CD14-positive monocyte (primary cell): ENCODE results near the gene ANKRD12. TPM values are rescaled to one million over a fixed set of nuclear protein-coding genes. Genes with fewer than 3 reads are reported as not detected.

ENCODE experiments used
- DNase-seq, 3 donors: peaks; one replicate each; pipeline ENCODE4 v3.0.0-alpha.2; 2011 to 2022
- H2AFZ ChIP-seq: 2 replicates; pipeline ENCODE4 v1.6.0; 2012; ENCODE audit warnings: mild to moderate bottlenecking, low read depth, low read length, inconsistent platforms; ENCODE audit not compliant: insufficient read depth, poor library complexity, severe bottlenecking
- H3K27ac ChIP-seq, 2 donors: 1 replicate in 1 of 2; 2 replicates in 1 of 2; pipeline ENCODE4 v1.5.1; 2012 to 2013; ENCODE audit warnings: low read length in 2 of 2, control low read depth in 1 of 2, inconsistent platforms in 1 of 2, low read depth in 1 of 2, mild to moderate bottlenecking in 1 of 2
- H3K27me3 ChIP-seq, 2 donors: one replicate each; pipeline versions ENCODE4 v1.6.0 to v1.6.1; 2011 to 2013; ENCODE audit warnings: low read length in 2 of 2; ENCODE audit not compliant: control insufficient read depth in 2 of 2, insufficient read depth in 2 of 2
- H3K36me3 ChIP-seq, 2 donors: replicated peaks in 1 of 2; 1 replicate in 1 of 2; 2 replicates in 1 of 2; pipeline versions ENCODE4 v1.5.1 to v1.6.1; 2012 to 2013; ENCODE audit warnings: low read length in 2 of 2, control low read depth in 1 of 2, inconsistent platforms in 1 of 2, mild to moderate bottlenecking in 1 of 2; ENCODE audit not compliant: insufficient read depth in 2 of 2, control insufficient read depth in 1 of 2
- H3K4me1 ChIP-seq, 2 donors: 1 replicate in 1 of 2; 2 replicates in 1 of 2; pipeline versions ENCODE4 v1.5.1 to v1.6.1; 2012 to 2013; ENCODE audit warnings: low read length in 2 of 2, control low read depth in 1 of 2, inconsistent platforms in 1 of 2, mild to moderate bottlenecking in 1 of 2, moderate library complexity in 1 of 2; ENCODE audit not compliant: insufficient read depth in 2 of 2, control insufficient read depth in 1 of 2
- H3K4me2 ChIP-seq: replicated peaks from 2 replicates; pipeline ENCODE3; 2012; ENCODE audit warnings: low read length, moderate library complexity, mild to moderate bottlenecking; ENCODE audit not compliant: poor library complexity, severe bottlenecking; ENCODE audit errors: extremely low read depth
- H3K4me3 ChIP-seq, 3 experiments: fragments of 200-600 bp in 1 of 3; sonication (generic) in 1 of 3; replicated peaks in 1 of 3; 1 replicate in 2 of 3; 2 replicates in 1 of 3; pipeline ENCODE4 v1.5.1; 2011 to 2013; ENCODE audit warnings: low read length in 3 of 3, mild to moderate bottlenecking in 3 of 3, control low read depth in 2 of 3, low read depth in 2 of 3, inconsistent platforms in 1 of 3, moderate library complexity in 1 of 3
- H3K79me2 ChIP-seq: 2 replicates; pipeline ENCODE4 v1.6.0; 2012; ENCODE audit warnings: mild to moderate bottlenecking, control low read depth, inconsistent platforms, low read length, moderate library complexity; ENCODE audit not compliant: insufficient read depth
- H3K9ac ChIP-seq: 2 replicates; pipeline ENCODE4 v1.6.0; 2017; ENCODE audit warnings: low read length, mild to moderate bottlenecking; ENCODE audit not compliant: insufficient read depth, poor library complexity, severe bottlenecking
- H3K9me3 ChIP-seq, 2 donors: replicated peaks in 1 of 2; 1 replicate in 1 of 2; 2 replicates in 1 of 2; pipeline versions ENCODE4 v1.5.1 to v1.6.1; 2012 to 2013; ENCODE audit warnings: low read length in 2 of 2, control low read depth in 1 of 2; ENCODE audit not compliant: control insufficient read depth in 1 of 2, insufficient read depth in 1 of 2
- H4K20me1 ChIP-seq: 2 replicates; pipeline ENCODE4 v1.6.0; 2012; ENCODE audit warnings: mild to moderate bottlenecking, low read length, control low read depth, moderate library complexity; ENCODE audit not compliant: insufficient read depth
- H3K27ac Mint-ChIP-seq, 7 donors: one replicate each; pipeline ENCODE4 v1.8.0; 2020; ENCODE audit warnings: mild to moderate bottlenecking in 7 of 7, mixed read lengths in 7 of 7, moderate library complexity in 6 of 7, inconsistent platforms in 2 of 7
- H3K27me3 Mint-ChIP-seq, 3 donors: one replicate each; pipeline ENCODE4 v1.8.0; 2021 to 2022; ENCODE audit warnings: low read depth in 3 of 3, mild to moderate bottlenecking in 3 of 3, mixed read lengths in 3 of 3, moderate library complexity in 3 of 3, inconsistent platforms in 1 of 3
- H3K36me3 Mint-ChIP-seq, 2 donors: one replicate each; pipeline ENCODE4 v1.8.0; 2020; ENCODE audit warnings: mixed read lengths in 2 of 2, inconsistent platforms in 1 of 2, mild to moderate bottlenecking in 1 of 2
- H3K4me1 Mint-ChIP-seq: one replicate; pipeline ENCODE4 v1.8.0; 2020; ENCODE audit warnings: mild to moderate bottlenecking, mixed read lengths
- H3K4me3 Mint-ChIP-seq, 2 donors: one replicate each; pipeline ENCODE4 v1.8.0; 2020; ENCODE audit warnings: mild to moderate bottlenecking in 2 of 2, mixed read lengths in 2 of 2, moderate library complexity in 1 of 2
- H3K9me3 Mint-ChIP-seq, 7 donors: one replicate each; pipeline ENCODE4 v1.8.0; 2020 to 2022; ENCODE audit warnings: mixed read lengths in 7 of 7, mild to moderate bottlenecking in 6 of 7, moderate library complexity in 6 of 7, inconsistent platforms in 2 of 7
- WGBS: methylation state at CpG from one replicate; pipeline ENCODE4 v1.1.5; 2013; ENCODE audit warnings: missing lambda C conversion rate; ENCODE audit not compliant: insufficient coverage; 5-methylcytosine and 5-hydroxymethylcytosine counted together
- intact Hi-C, 2 donors: fragments of 100-400 bp; cut with micrococcal nuclease; formaldehyde crosslinking; loops; one replicate each; pipeline versions ENCODE4 v1.15.0 to v1.15.1; 2023
- polyA plus RNA-seq, 3 donors: library from polyadenylated mRNA; depleted of rRNA in 1 of 3; unstranded in 2 of 3; stranded (reverse) in 1 of 3; fragments of 300-500 nt in 2 of 3; fragments of >200 nt in 1 of 3; fragmentation: Illumina TruSeq in 2 of 3; gene quantifications; 1 replicate in 2 of 3; 2 replicates in 1 of 3; pipeline ENCODE4 v1.2.3, GENCODE V29; 2012 to 2021
- TF ChIP-seq, protein P1 (sequence below): fragments of 200-600 bp; IDR thresholded peaks from one replicate; pipeline ENCODE4 v1.8.0; 2022; ENCODE audit warnings: antibody characterized with exemption, mild to moderate bottlenecking

Gene ANKRD12
- polyA plus RNA-seq, 3 donors = 9.3 to 15.5 (median 15.4) TPM

DNA sequence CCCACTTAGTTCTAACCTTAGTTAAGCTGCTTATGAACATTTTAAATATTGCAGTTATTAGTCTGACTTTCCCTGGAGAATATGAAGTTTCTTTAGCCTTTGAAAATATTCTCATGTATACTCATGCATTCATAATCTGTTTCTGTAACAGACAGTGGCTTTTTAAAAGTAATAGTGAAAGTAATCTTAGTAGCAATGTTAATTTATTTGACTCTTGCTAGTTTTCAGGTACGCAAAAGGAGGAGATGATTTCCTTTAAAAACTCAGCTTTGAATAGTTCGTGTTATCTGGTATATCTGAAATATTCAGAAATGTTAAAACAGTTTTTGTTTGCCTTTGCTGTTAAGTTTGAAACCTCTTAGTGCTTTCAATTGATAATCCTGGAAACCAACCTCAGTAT, 3.8 kb downstream of the ANKRD12 start:
- H3K79me2 ChIP-seq = peaks cover 80% of the 10 kb centered on the region
- peak overlapping the region; percentile 43 for H3K4me2 ChIP-seq
- no peaks in the 10 kb centered on the region for H3K27me3 ChIP-seq
- peak overlapping the region in 1 of 2 donors; percentile 97 for H3K27ac ChIP-seq
- no peaks in the 10 kb centered on the region for H3K36me3 ChIP-seq
- H3K9ac ChIP-seq = no peak overlapping the region
- H3K4me3 ChIP-seq = peak overlapping the region in 1 of 3 experiments; percentile 84
- Mint-ChIP-seq H3K4me1 (peaks cover 68% of the 10 kb centered on the region), H3K36me3 (peaks cover 0 to 8% of the 10 kb centered on the region in 2 donors), H3K27me3 (no peaks in the 10 kb centered on the region), H3K4me3 (peak overlapping the region in 1 of 2 donors; percentile 48), H3K9me3 (no peaks in the 10 kb centered on the region), H3K27ac (peak overlapping the region in 3 of 7 donors; percentile 24 to 61 (median 49))
- intact Hi-C loops = no loop called here
- peaks cover 76% of the 10 kb centered on the region for H4K20me1 ChIP-seq
- no peak for DNase-seq
- 100% methylated on average over 1 of the region's 2 CpGs for WGBS
- TF ChIP-seq, protein P1, sequence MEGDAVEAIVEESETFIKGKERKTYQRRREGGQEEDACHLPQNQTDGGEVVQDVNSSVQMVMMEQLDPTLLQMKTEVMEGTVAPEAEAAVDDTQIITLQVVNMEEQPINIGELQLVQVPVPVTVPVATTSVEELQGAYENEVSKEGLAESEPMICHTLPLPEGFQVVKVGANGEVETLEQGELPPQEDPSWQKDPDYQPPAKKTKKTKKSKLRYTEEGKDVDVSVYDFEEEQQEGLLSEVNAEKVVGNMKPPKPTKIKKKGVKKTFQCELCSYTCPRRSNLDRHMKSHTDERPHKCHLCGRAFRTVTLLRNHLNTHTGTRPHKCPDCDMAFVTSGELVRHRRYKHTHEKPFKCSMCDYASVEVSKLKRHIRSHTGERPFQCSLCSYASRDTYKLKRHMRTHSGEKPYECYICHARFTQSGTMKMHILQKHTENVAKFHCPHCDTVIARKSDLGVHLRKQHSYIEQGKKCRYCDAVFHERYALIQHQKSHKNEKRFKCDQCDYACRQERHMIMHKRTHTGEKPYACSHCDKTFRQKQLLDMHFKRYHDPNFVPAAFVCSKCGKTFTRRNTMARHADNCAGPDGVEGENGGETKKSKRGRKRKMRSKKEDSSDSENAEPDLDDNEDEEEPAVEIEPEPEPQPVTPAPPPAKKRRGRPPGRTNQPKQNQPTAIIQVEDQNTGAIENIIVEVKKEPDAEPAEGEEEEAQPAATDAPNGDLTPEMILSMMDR = no peak
- H3K9me3 ChIP-seq = no peaks in the 10 kb centered on the region
- H2AFZ ChIP-seq = no peak overlapping the region
- H3K4me1 ChIP-seq = peaks cover 36 to 73% of the 10 kb centered on the region in 2 donors

DNA sequence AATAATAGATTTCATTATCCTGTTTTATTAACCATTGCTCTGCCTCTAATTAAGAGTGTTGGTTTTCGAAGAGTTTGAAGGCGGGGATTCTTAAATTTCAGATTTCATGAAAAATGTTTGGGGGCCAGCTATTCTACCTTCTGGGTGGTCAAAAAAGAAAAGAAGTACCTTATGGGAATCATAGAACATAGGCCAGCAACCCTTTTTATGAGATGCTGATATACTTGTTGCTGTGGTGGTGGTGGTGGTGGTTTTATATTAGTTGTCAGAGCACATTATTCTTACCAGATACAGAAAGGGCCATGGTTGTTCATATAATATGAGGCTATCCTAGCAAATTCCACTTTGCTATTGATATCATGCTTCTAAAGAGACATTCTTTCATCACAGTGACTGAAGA, 4.4 kb downstream of the ANKRD12 start:
- Histone ChIP-seq H3K27me3 (no peaks in the 10 kb centered on the region), H3K27ac (no peak overlapping the region), H2AFZ (no peak overlapping the region), H3K9ac (no peak overlapping the region), H3K36me3 (no peaks in the 10 kb centered on the region), H4K20me1 (peaks cover 82% of the 10 kb centered on the region), H3K4me2 (no peak overlapping the region), H3K4me3 (no peak overlapping the region), H3K4me1 (peaks cover 33 to 73% of the 10 kb centered on the region in 2 donors), H3K9me3 (no peaks in the 10 kb centered on the region), H3K79me2 (peaks cover 86% of the 10 kb centered on the region)
- Mint-ChIP-seq H3K27me3 (no peaks in the 10 kb centered on the region), H3K4me1 (peaks cover 68% of the 10 kb centered on the region), H3K4me3 (no peak overlapping the region), H3K36me3 (peaks cover 0 to 8% of the 10 kb centered on the region in 2 donors), H3K27ac (peak overlapping the region in 1 of 7 donors; percentile 25), H3K9me3 (no peaks in the 10 kb centered on the region)
- intact Hi-C loops = no loop called here
- DNase-seq = no peak
- TF ChIP-seq, protein P1 = no peak
- WGBS = 100% methylated on average over 1 of the region's 2 CpGs
